Neural cell (in vitro differentiated cells): ENCODE results near the gene ADORA1.

Experiments used
- MXI1 ChIP-seq: fragments of 450-650 bp; conservative IDR thresholded peaks from 2 replicates; pipeline ENCODE4 v1.6.1; 2014; ENCODE audit warnings: antibody characterized with exemption, mild to moderate bottlenecking; ENCODE audit not compliant: poor library complexity, severe bottlenecking
- TAF1 ChIP-seq: IDR thresholded peaks from 2 replicates; pipeline ENCODE4 v1.6.1; 2012; ENCODE audit warnings: low read depth
- TF ChIP-seq, protein P1 (sequence below): fragments of 450-650 bp; IDR thresholded peaks from 2 replicates; pipeline ENCODE4 v1.5.1; 2014; ENCODE audit warnings: antibody characterized with exemption, mild to moderate bottlenecking, moderate library complexity; ENCODE audit not compliant: poor library complexity, severe bottlenecking

DNA sequence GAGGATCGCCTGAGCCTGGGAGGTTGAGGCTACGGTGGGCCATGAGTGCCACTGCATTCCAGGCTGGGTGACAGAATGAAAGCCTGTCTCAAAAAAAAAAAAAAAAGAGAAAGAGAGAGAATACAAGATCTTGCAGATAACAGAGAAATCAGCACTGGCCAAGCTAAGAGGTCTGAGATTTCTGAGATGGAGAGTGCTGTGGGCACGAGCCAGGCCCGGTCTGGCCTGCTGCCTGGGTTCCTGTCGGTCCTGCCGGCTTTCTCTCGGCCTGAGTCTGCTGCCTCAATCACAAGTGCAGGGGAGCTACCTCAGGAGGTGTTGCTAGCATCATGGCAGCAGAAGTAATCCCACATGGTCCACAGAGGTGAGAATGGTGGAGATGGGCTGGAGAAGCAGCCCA lies 19.0 kb downstream of the ADORA1 start:
- TF ChIP-seq, protein P1, sequence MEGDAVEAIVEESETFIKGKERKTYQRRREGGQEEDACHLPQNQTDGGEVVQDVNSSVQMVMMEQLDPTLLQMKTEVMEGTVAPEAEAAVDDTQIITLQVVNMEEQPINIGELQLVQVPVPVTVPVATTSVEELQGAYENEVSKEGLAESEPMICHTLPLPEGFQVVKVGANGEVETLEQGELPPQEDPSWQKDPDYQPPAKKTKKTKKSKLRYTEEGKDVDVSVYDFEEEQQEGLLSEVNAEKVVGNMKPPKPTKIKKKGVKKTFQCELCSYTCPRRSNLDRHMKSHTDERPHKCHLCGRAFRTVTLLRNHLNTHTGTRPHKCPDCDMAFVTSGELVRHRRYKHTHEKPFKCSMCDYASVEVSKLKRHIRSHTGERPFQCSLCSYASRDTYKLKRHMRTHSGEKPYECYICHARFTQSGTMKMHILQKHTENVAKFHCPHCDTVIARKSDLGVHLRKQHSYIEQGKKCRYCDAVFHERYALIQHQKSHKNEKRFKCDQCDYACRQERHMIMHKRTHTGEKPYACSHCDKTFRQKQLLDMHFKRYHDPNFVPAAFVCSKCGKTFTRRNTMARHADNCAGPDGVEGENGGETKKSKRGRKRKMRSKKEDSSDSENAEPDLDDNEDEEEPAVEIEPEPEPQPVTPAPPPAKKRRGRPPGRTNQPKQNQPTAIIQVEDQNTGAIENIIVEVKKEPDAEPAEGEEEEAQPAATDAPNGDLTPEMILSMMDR: no peak
- TF ChIP-seq TAF1 (no peak), MXI1 (no peak)
